Body of pancreas (tissue), 4 donors: Measurements from ENCODE around the gene HIVEP2. TPM values are rescaled to one million over a fixed set of nuclear protein-coding genes. Genes with fewer than 3 reads are reported as not detected.

Source experiments
- ATAC-seq: fragments of 150-250 bp; one replicate; pipeline ENCODE4 v1.9.1; 2016
- DNase-seq, 4 donors: peaks; one replicate each; pipeline ENCODE4 v3.0.0-alpha.2; 2019
- H3K27ac ChIP-seq, 4 donors: fragments of 200-600 bp; sonication (generic); 1 replicate in 3 of 4; 2 replicates in 1 of 4; pipeline versions ENCODE4 v1.5.1 to v1.6.1; 2016 to 2019; ENCODE audit warnings: mild to moderate bottlenecking in 1 of 4, mixed read lengths in 1 of 4, moderate library complexity in 1 of 4
- H3K27me3 ChIP-seq, 2 donors: fragments of 200-600 bp; sonication (generic); one replicate each; pipeline ENCODE4 v1.6.0; 2016; ENCODE audit warnings: mild to moderate bottlenecking in 1 of 2
- H3K36me3 ChIP-seq, 2 donors: fragments of 200-600 bp; sonication (generic); replicated peaks in 1 of 2; 2 replicates each; pipeline ENCODE4 v1.5.1; 2016; ENCODE audit warnings: low read depth in 2 of 2; ENCODE audit not compliant: insufficient read depth in 1 of 2
- H3K4me1 ChIP-seq: fragments of 200-600 bp; sonication (generic); one replicate; pipeline ENCODE4 v1.6.0; 2016
- H3K4me3 ChIP-seq, 2 donors: fragments of 200-600 bp; sonication (generic); 1 replicate in 1 of 2; 2 replicates in 1 of 2; pipeline ENCODE4 v1.5.1; 2016 to 2019
- H3K9me3 ChIP-seq, 3 donors: fragments of 200-600 bp; sonication (generic); 1 replicate in 2 of 3; 2 replicates in 1 of 3; pipeline ENCODE4 v1.5.1; 2016
- CTCF ChIP-seq, 7 experiments: fragments of 450-650 bp in 4 of 7; fragments of 200-600 bp in 3 of 7; sonication (generic) in 3 of 7; IDR thresholded peaks; one replicate each; pipeline ENCODE4 v1.5.1; 2016 to 2019; ENCODE audit warnings: antibody characterized with exemption in 7 of 7
- POLR2A ChIP-seq, 3 donors: fragments of 450-650 bp; IDR thresholded peaks; one replicate each; pipeline ENCODE4 v1.6.1; 2016; ENCODE audit warnings: antibody characterized with exemption in 3 of 3, mild to moderate bottlenecking in 2 of 3
- WGBS, 2 donors: methylation state at CpG; one replicate each; pipeline ENCODE4 v1.1.5; 2017; 5-methylcytosine and 5-hydroxymethylcytosine counted together
- intact Hi-C: fragments of 100-400 bp; cut with DNase I; formaldehyde crosslinking; loops from one replicate; pipeline ENCODE4 v1.15.1; 2023
- total RNA-seq, 2 donors: library from RNA; depleted of rRNA; stranded (reverse); fragments of >200 nt; gene quantifications; one replicate each; pipeline ENCODE4 v1.1.0, GENCODE V29; 2016

The HIVEP2 gene
- total RNA-seq, 2 donors from 2014 or later: 11.2 to 16.5 TPM

GRCh38 chr6:142841915-142842314 lies 103.1 kb downstream of the HIVEP2 start:
- no peak overlapping the region for H3K4me3 ChIP-seq
- peak overlapping the region in 1 of 4 donors; percentile 34 for H3K27ac ChIP-seq
- no peaks in the 10 kb centered on the region for H3K9me3 ChIP-seq
- no peak for DNase-seq
- H3K27me3 ChIP-seq: no peaks in the 10 kb centered on the region
- WGBS, 2 donors: 73 to 89% methylated on average over 1 of the region's 1 CpG
- peaks cover 40% of the 10 kb centered on the region for H3K4me1 ChIP-seq
- ATAC-seq: no peak
- TF ChIP-seq POLR2A (IDR thresholded peaks at IDR 0.05): no peak
- no peak for TF ChIP-seq CTCF (IDR thresholded peaks at IDR 0.05)
- intact Hi-C loops: no loop called here
- no peaks in the 10 kb centered on the region for H3K36me3 ChIP-seq

GRCh38 chr6:142839686-142840040 lies 105.3 kb downstream of the HIVEP2 start:
- 53 to 62% methylated on average over 2 of the region's 2 CpGs for WGBS, 2 donors
- Histone ChIP-seq H3K27ac (peak overlapping the region in 3 of 4 donors; percentile 21 to 48 (median 38)), H3K4me3 (no peak overlapping the region), H3K9me3 (no peaks in the 10 kb centered on the region), H3K27me3 (no peaks in the 10 kb centered on the region), H3K4me1 (peaks cover 19% of the 10 kb centered on the region), H3K36me3 (no peaks in the 10 kb centered on the region)
- ATAC-seq (no peak), DNase-seq (no peak)
- TF ChIP-seq POLR2A (IDR thresholded peaks at IDR 0.05): no peak
- no peak for TF ChIP-seq CTCF (IDR thresholded peaks at IDR 0.05)
- intact Hi-C loops: no loop called here

DNA sequence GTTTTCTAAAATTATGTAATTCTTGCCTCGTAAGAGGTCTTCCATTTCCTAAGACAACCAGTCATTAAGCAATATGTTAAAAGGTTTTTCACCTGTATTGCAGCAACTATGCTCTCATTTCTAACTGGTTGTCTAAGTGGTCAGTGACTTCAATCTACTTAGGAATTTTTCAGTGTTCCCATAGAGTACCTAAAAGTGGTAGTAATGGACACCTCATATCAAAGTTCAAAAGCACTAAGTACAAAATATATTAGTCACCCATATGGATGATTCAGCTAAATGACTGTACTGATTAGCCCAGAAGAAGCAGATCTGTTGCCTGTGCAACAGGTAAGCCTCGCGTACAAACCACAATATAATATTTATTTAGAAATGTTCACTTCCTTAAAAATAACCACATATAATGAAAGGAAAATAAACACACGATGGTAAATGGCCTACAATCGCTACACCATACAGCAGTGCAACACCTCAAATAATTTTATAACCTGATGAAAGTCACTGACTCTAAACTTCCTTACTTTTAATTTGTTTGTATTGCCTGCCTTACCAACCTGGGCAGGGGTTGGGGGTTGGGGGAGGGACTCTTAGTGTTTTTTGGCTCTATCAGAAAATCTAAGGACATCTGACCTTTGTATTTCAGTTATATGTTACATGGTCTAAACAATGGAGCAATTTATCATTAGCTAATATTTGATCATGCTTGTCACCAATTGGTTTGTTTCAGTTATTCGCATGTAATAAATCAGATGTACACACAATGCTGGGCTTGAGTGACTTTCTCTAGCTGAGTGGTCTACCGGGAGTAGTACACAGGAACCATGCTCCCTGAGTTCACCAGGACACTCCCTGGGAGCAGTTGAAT lies 105.9 kb downstream of the HIVEP2 start:
- Histone ChIP-seq H3K27me3 (no peaks in the 10 kb centered on the region), H3K36me3 (no peaks in the 10 kb centered on the region), H3K27ac (peak overlapping the region in 3 of 4 donors; percentile 21 to 48 (median 38)), H3K4me3 (no peak overlapping the region), H3K9me3 (no peaks in the 10 kb centered on the region), H3K4me1 (peaks cover 21% of the 10 kb centered on the region)
- DNase-seq (no peak), ATAC-seq (peak; percentile 65)
- intact Hi-C loops: no loop called here
- WGBS, 2 donors: 51 to 65% methylated on average over 7 of the region's 7 CpGs
- TF ChIP-seq POLR2A (IDR thresholded peaks at IDR 0.05) (no peak), CTCF (IDR thresholded peaks at IDR 0.05) (no peak)

DNA sequence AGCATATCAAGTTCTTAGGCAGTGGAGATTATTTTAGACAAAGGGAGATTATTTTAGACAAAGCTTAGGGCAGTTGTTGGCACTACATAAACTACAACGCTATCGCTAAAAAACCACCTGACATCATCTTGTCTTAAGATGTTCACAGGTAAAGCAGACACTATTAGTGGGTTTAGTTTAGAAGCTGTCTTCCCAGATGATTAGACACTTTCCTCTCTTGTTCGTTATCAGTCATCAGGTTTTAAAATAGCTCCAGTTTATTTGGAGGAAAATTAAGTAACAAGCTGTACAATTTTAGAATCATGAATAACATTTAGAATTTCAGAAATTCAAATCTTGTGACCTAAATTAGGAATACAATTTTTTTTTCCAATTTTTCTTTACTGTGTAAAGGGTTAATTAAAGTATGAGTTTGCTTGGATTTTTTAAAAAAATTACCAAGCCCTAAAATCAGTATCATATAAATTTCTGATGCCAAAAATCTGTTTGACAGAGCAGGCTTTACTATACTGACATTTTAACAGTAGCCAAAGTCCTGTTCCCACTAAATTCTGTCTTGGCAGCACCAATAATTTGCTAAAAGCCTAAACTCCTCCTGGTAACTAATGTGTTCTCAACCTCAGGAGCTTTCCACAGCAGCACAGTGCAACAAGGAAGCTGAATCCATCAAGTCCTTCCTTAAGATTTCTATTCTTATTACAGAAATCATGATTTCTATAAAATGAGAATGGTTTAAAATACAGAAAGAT lies 109.0 kb downstream of the HIVEP2 start:
- WGBS, 2 donors: 92 to 98% methylated on average over 3 of the region's 3 CpGs
- intact Hi-C loops: no loop called here
- no peak for TF ChIP-seq CTCF (IDR thresholded peaks at IDR 0.05)
- no peak for TF ChIP-seq POLR2A (IDR thresholded peaks at IDR 0.05)
- Histone ChIP-seq H3K4me1 (peaks cover 27% of the 10 kb centered on the region), H3K9me3 (no peaks in the 10 kb centered on the region), H3K36me3 (no peaks in the 10 kb centered on the region), H3K27ac (no peak overlapping the region), H3K27me3 (no peaks in the 10 kb centered on the region), H3K4me3 (no peak overlapping the region)
- DNase-seq (no peak), ATAC-seq (no peak)
